ENCODE data around the gene VPS51. TPM values are rescaled to one million over a fixed set of nuclear protein-coding genes. Genes with fewer than 3 reads are reported as not detected.

The VPS51 gene
- total and polyA plus RNA-seq, 2 of the 13 experiments (the other 11 are each of a cell fraction or from before 2014, with no cell fraction given), result 76.3 to 90.6 TPM

DNA sequence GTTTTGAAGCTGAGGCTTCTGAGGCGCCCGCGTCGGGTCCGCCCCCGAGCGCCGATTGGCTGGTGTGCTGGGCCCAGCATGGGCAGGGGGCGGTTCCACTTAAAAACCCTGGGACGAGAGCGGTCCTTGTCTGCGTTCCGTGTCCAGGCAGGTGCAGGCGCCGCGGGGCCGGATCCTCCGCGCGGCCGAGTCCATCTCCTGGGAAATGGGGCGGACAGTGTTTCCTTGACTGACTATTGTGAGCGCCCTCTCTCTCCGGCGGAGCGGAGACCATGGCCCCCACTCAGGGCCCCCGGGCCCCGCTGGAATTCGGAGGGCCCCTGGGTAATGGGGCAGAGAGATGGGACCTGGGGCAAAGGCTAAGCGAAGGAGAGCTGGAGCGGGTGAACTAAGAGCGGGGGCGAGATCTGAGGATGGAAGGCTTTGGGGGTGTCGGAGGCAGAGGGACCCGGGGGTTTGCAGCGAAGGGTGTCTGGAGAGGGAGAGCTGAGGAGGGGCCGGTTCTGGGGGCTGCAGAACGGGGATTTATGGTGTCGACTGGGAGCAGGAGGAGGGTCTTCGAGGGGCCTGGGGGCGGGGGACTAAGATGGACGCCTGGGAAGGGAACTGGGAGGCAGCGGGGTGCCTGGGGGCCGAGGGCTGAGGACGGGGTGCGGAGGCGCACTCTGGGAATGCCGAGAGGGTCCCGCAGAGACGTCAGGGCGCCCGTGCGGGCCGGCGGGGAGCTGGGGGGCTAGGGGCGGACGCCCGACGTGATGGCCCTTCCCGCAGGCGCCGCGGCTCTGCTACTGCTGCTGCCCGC lies 15.9 kb downstream of the VPS51 start, which contains the start of gene TM7SF2 (continued):
- TF ChIP-seq KLF6 (CRISPR knock-in tag; IDR thresholded peaks at IDR 0.05) (0 out of 2 replicates have a peak, but pooled peaks have one; percentile 41), RXRB (CRISPR knock-in tag; IDR thresholded peaks at IDR 0.05; ENCODE audit: borderline replicate concordance) (peak; percentile 16; the same call in 1 of the 2 replicates), FOXC1 (CRISPR knock-in tag; IDR thresholded peaks at IDR 0.05; ENCODE audit: borderline replicate concordance) (no peak), HOXA3 (CRISPR knock-in tag; IDR thresholded peaks at IDR 0.05) (no peak), TBX3 (IDR thresholded peaks at IDR 0.05; ENCODE audit: borderline replicate concordance) (no peak), IKZF1 (IDR thresholded peaks at IDR 0.05) (no peak), SP140L (CRISPR knock-in tag; IDR thresholded peaks at IDR 0.05; ENCODE audit: borderline replicate concordance) (no peak), ZSCAN31 (CRISPR knock-in tag; IDR thresholded peaks at IDR 0.05; ENCODE audit: low read depth) (0 out of 2 replicates have a peak, but pooled peaks have one; percentile 29), ELF4 (CRISPR knock-in tag; IDR thresholded peaks at IDR 0.05; ENCODE audit: borderline replicate concordance) (no peak), TFAP4 (IDR thresholded peaks at IDR 0.05; ENCODE audit: borderline replicate concordance, low read depth) (0 out of 2 replicates have a peak, but pooled peaks have one; percentile 24), MXD3 (CRISPR knock-in tag; IDR thresholded peaks at IDR 0.05) (no peak), NR2F1 (CRISPR knock-in tag; IDR thresholded peaks at IDR 0.05) (no peak), ETV5 (CRISPR knock-in tag; IDR thresholded peaks at IDR 0.05; ENCODE audit: borderline replicate concordance) (peak; percentile 34; the same call in 1 of the 2 replicates), TOE1 (CRISPR knock-in tag; IDR thresholded peaks at IDR 0.05) (no peak), MAX (IDR thresholded peaks at IDR 0.05) (no peak; the same call in 1 of the 2 replicates), NR1H2 (CRISPR knock-in tag; IDR thresholded peaks at IDR 0.05; ENCODE audit: borderline replicate concordance, low read depth) (no peak), MAZ (IDR thresholded peaks at IDR 0.05; ENCODE audit: borderline replicate concordance, low read depth, low read length) (no peak; the same call in 1 of the 2 replicates), MAZ (CRISPR knock-in tag; IDR thresholded peaks at IDR 0.05; ENCODE audit: low read depth) (peak; percentile 67), STAT5B (CRISPR knock-in tag; IDR thresholded peaks at IDR 0.05) (no peak), MTA1 (CRISPR knock-in tag; IDR thresholded peaks at IDR 0.05; ENCODE audit: borderline replicate concordance) (no peak)
- TF ChIP-seq, protein P1, sequence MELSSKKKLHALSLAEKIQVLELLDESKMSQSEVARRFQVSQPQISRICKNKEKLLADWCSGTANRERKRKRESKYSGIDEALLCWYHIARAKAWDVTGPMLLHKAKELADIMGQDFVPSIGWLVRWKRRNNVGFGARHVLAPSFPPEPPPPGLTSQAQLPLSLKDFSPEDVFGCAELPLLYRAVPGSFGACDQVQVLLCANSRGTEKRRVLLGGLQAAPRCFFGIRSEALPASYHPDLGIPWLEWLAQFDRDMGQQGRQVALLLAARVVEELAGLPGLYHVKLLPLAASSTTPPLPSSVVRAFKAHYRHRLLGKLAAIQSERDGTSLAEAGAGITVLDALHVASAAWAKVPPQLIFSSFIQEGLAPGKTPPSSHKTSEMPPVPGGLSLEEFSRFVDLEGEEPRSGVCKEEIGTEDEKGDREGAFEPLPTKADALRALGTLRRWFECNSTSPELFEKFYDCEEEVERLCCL (CRISPR knock-in tag; IDR thresholded peaks at IDR 0.05; ENCODE audit: borderline replicate concordance), result no peak
- TF ChIP-seq, protein P2, sequence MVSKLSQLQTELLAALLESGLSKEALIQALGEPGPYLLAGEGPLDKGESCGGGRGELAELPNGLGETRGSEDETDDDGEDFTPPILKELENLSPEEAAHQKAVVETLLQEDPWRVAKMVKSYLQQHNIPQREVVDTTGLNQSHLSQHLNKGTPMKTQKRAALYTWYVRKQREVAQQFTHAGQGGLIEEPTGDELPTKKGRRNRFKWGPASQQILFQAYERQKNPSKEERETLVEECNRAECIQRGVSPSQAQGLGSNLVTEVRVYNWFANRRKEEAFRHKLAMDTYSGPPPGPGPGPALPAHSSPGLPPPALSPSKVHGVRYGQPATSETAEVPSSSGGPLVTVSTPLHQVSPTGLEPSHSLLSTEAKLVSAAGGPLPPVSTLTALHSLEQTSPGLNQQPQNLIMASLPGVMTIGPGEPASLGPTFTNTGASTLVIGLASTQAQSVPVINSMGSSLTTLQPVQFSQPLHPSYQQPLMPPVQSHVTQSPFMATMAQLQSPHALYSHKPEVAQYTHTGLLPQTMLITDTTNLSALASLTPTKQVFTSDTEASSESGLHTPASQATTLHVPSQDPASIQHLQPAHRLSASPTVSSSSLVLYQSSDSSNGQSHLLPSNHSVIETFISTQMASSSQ (IDR thresholded peaks at IDR 0.05; ENCODE audit: low read depth), result no peak
- TF ChIP-seq, protein P2 (CRISPR knock-in tag; IDR thresholded peaks at IDR 0.05; ENCODE audit: borderline replicate concordance), result peak; percentile 27; the same call in 1 of the 2 replicates
